ENCODE data around the gene EDC4.
"Not testable (repeated sequence)": the region's sequence is repeated elsewhere in the genome, so short reads cannot be mapped to it uniquely, and the experiment has no call there.

The EDC4 gene

GRCh38 chr16:67847064-67847861, 25.6 kb upstream of the EDC4 start, which contains the start of gene CENPT:
Gene CENPT, minus strand, starts transcription at chr16:67847693. Its CDS starts 13,834 bp downstream, at chr16:67833859.
- no peak for FAIRE-seq

- FAIRE-seq: no peak
Observed at GRCh38 chr16:67848118-67848517, 24.7 kb upstream of the EDC4 start.

GRCh38 chr16:67853670-67854069, 19.2 kb upstream of the EDC4 start:
- no peak for FAIRE-seq

- no peak for FAIRE-seq
Observed at GRCh38 chr16:67855789-67856188, 17.1 kb upstream of the EDC4 start.

GRCh38 chr16:67856927-67857546, 15.8 kb upstream of the EDC4 start:
- FAIRE-seq: no peak

GRCh38 chr16:67857547-67858233, 15.2 kb upstream of the EDC4 start:
- FAIRE-seq: no peak

- FAIRE-seq: no peak
Observed at GRCh38 chr16:67858500-67858899, 14.4 kb upstream of the EDC4 start.

- FAIRE-seq: no peak
Observed at GRCh38 chr16:67860589-67861398, 12.1 kb upstream of the EDC4 start.

GRCh38 chr16:67861877-67862276, 11.0 kb upstream of the EDC4 start:
- no peak for FAIRE-seq

- FAIRE-seq: no peak
Observed at GRCh38 chr16:67862623-67863583, 9.9 kb upstream of the EDC4 start.

- FAIRE-seq: not testable (repeated sequence)
Observed at GRCh38 chr16:67864044-67864443, 8.8 kb upstream of the EDC4 start.

- no peak for FAIRE-seq
Observed at GRCh38 chr16:67864594-67864993, 8.3 kb upstream of the EDC4 start.

- no peak for FAIRE-seq
Observed at GRCh38 chr16:67865318-67865717, 7.5 kb upstream of the EDC4 start.

- no peak for FAIRE-seq
Observed at GRCh38 chr16:67868290-67868689, 4.6 kb upstream of the EDC4 start.

GRCh38 chr16:67869653-67870052, 3.2 kb upstream of the EDC4 start:
- FAIRE-seq: no peak

- no peak for FAIRE-seq
Observed at GRCh38 chr16:67871256-67871655, 1.6 kb upstream of the EDC4 start.

- no peak for FAIRE-seq
Observed at GRCh38 chr16:67872131-67872630, 671 bp upstream of the EDC4 start.

- FAIRE-seq: no peak
Observed at GRCh38 chr16:67873435-67874370, 851 bp downstream of the EDC4 start.

GRCh38 chr16:67874372-67874771, 1.5 kb downstream of the EDC4 start:
- no peak for FAIRE-seq

GRCh38 chr16:67877064-67877463, 4.2 kb downstream of the EDC4 start:
- FAIRE-seq: no peak
